ENCODE measurements around the gene PRODH.
"Not testable (repeated sequence)": the region's sequence is repeated elsewhere in the genome, so short reads cannot be mapped to it uniquely, and the experiment has no call there.

The PRODH gene

DNA sequence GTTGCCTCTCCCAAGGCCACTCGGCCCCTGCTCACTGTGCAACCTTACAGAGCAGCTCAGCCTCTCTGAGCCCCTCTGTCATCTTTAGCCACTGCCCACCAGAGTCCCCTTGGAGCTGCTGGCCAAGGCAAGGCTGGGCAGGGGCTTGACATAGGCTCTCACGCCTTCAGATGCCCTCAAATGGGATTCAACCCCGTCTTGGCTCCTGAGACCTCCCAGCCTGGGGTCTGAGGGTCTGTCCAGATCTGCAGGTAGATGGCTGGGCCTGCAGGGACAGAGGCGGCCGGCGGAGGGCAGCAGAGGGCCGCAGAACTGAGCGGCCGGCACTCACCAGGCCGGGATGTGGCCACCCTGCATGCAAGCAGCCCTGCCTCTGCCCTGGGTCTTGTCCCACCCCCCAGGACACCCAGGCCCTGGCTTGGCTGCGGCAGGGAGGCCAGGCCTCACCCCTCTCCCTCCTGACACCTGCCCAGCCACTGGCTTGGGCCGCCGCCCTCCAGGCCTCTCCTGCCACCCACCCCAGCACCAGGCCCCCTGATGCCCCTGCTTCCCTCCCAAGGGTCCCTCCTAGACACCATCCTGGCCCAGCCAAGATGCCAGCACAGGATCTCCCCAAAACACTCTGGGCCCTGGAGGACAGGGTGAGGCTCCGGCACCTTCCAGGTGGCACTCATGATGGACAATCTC lies 18.4 kb upstream of the PRODH start:
- peak; percentile 17 for DNase-seq

DNA sequence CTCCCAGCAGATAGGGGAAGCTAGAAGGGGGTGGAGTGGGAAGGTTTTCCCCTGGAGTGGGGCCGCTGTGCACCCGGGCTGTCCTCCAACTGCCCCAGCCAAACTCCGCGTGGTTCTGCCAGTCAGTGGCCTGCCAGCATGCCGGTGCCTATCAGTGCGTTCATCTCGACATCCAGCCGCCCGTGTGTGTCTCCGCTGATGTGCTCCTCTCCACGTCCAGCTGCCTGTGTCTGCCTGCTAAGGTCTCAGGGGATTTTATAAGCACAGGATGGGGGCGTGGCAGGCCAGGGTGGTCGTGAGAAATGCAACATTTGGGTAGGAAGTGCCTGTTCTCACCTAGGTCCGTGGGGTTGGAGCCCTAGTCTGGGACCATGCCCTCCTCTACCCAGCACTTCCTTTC lies 17.0 kb upstream of the PRODH start:
- DNase-seq, result not testable (repeated sequence)

DNA sequence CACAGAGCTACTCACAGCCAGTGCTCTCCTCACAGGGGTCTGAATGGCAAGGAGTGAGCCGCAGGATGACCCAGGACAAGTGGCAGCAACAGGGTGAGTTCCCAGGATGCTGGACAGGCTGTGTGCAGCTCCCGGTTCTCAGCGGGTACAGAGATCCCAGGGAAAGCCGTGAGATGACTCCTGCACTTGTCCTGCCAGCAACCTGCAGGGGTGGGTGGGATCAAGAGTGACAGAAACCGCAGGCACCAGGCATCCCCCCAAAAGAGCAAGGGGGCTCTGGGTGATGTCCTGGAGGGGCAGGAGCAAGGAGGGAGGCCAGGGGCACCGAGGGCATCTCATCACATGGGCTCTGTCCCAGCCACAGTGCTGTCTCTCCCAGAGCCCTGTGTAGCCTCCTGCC lies 15.9 kb upstream of the PRODH start:
- no peak for DNase-seq

DNA sequence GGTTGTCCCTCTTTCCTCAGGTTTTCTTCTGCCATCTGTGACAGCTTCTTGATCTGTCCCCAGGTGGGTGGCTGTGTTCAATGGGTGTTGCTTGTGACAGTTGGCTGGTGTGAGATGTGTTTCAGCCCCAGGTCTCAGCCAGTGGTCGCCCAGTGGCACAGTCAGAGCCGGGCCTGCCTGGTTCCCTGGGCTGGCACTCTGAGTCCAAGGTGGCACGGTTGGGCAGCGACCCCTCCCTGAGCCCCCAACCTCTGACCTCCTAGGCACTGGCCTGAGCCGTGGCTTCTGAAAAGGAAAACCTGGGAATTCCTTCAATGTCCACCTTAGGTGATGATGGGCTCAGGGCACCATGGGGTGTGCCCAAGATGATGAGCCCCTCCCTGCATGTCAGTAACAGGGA lies 14.0 kb upstream of the PRODH start:
- no peak for DNase-seq

- no peak for DNase-seq
These were observed 11.8 kb upstream of the PRODH start for GRCh38 chr22:18947905-18948304.

DNA sequence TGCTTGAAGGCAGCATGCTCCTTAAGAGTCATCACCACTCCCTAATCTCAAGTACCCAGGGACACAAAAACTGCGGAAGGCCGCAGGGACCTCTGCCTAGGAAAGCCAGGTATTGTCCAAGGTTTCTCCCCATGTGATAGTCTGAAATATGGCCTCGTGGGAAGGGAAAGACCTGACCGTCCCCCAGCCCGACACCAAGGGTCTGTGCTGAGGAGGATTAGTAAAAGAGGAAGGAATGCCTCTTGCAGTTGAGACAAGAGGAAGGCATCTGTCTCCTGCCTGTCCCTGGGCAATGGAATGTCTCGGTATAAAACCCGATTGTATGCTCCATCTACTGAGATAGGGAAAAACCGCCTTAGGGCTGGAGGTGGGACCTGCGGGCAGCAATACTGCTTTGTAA lies 11.0 kb upstream of the PRODH start:
- not testable (repeated sequence) for DNase-seq

- DNase-seq, result not testable (repeated sequence)
These were observed 2.6 kb upstream of the PRODH start for GRCh38 chr22:18938691-18939090.

DNA sequence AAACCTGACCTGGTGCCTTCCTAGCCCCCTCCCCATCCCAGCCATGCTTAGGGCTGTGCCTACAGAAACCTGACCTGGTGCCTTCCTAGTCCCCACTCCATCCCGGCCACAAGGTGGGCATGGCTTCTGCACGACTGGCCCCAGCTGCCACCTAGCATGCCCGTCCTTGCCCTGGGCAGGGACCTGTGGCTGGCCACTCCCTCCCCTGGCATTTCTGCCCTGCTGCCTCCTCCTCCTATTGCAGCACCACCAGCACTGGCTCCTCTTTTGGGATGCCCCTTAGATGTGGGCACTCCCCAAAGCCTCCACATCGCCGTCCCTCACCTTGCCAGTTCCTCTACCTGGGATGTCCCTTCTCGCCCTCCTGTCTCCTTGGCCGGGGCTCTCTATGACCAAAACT lies 1.4 kb downstream of the PRODH start:
- not testable (repeated sequence) for DNase-seq

DNA sequence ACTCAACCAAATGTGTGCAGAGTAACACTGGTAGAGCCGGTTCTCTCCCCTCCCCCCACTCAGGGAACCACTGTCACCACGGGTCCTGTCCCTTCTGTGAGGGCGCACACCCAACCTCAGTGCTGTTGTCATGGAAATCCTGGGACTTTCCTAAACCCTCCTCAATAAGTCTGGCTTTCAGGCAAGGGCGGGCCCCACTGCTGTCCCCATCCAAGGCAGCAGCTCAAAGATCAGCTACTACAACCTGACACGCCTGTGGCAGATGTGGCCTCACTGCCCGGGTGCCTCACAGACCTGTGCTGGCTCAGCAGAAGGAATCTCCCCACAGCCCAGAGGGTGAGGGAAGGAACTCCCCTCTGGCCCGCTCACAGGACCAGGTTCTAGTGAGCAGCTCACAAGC lies 2.2 kb downstream of the PRODH start:
- no peak for DNase-seq

- no peak for DNase-seq
These were observed 4.0 kb downstream of the PRODH start for GRCh38 chr22:18931905-18932652.

GRCh38 chr22:18929459-18929858 lies 6.6 kb downstream of the PRODH start:
- DNase-seq, result no peak

DNA sequence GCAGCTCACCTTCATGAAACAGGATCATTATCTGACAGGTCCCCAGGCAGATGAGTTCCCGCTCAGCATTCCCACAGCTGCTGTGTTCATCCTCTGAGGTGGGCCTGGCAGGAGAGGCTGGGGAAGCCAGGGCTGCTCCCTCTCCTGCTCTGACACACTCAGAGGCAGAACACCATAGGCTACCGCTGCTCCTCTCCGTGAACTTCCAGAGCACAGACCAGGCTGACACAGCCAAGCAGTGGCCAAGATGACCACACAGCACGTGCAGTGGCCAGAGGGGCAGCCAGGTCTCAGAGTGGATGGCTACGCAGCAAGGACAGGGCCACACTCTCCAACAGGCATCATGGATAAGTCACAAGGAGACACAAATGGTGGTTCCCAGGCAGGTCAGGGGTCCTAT lies 8.5 kb downstream of the PRODH start:
- no peak for DNase-seq

GRCh38 chr22:18927020-18927419 lies 9.1 kb downstream of the PRODH start:
- DNase-seq, result no peak

GRCh38 chr22:18925368-18926064 lies 10.6 kb downstream of the PRODH start:
- DNase-seq, result no peak

- DNase-seq, result not testable (repeated sequence)
These were observed 15.7 kb downstream of the PRODH start for GRCh38 chr22:18920257-18920902.

- not testable (repeated sequence) for DNase-seq
These were observed 18.3 kb downstream of the PRODH start for GRCh38 chr22:18917818-18918217.

DNA sequence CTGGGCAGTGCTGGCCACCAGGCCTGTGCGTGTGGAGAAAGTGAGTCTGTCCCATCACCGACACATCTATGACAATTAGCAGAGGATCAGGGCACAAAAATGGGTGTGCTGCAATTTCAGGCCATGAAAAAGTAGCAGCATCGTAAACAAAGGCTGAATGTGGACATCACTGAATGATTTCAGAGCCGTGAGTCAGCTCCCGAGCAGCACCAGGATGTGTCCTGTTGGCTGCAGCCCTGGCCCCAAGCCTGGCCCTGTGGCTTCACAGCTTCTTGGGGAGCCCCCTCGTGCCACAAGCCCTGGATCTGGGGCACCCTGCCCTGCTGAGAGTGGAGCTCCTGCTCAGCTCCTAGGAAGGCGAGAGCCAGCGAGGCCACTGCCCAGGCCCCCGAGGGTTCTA lies 20.5 kb downstream of the PRODH start:
- not testable (repeated sequence) for DNase-seq

- DNase-seq, result not testable (repeated sequence)
These were observed 21.5 kb downstream of the PRODH start for GRCh38 chr22:18914558-18914957.

GRCh38 chr22:18912264-18912946 lies 23.7 kb downstream of the PRODH start:
- DNase-seq, result not testable (repeated sequence)

DNA sequence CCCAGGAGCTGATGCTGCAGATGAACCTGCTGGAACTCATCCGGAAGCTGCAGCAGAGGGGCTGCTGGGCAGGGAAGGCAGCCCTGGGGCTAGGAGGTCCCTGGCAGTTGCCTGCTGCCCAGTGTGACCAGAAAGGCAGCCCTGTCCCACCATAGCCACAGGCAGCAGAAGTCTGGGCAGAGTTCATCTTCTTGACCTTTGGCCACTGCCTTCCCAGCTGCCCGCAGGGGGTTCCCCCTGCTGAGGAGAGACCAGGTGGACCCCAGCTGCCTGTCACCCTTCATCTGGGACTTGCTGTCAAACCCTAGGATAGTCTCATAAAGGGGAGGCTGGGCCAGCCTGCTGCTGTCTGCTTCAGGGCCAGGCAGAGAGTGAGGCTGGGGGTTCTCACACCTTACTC lies 24.6 kb downstream of the PRODH start:
- not testable (repeated sequence) for DNase-seq

GRCh38 chr22:18909556-18909955 lies 26.5 kb downstream of the PRODH start:
- DNase-seq, result no peak

DNA sequence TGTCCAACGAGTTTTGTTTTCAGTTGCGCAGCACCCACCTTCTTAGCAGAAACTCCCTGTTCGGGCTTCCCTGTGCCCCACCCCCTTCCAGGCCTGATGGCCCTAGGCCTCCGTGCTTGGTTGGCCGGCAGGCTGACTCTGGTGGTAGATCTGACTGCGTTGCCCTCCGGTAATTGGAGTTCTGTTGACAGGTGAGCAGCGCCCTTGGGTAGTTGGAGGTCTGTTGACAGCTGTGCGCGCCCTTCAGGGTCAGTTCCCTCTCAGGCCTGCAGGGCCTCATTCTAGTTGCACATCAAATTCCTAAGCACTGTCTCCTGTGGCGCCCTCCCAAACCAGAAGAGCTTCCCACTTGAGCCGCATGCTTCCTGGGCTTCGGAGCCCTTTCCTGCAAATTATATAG lies 29.2 kb downstream of the PRODH start:
- DNase-seq, result no peak

GRCh38 chr22:18906410-18906745 lies 29.7 kb downstream of the PRODH start:
- not testable (repeated sequence) for DNase-seq
